GM23338 (cell line): ENCODE data around the gene NPTXR. TPM values are rescaled to one million over a fixed set of nuclear protein-coding genes. Genes with fewer than 3 reads are reported as not detected.

Experiments
- ATAC-seq: fragments of 200-7000 bp; cut with Tn5 transposase; 3 replicates; pipeline ENCODE4 v1.9.1; 2020
- DNase-seq: peaks from one replicate; pipeline ENCODE4 v3.0.0-alpha.2; 2015; ENCODE audit warnings: low spot score
- H2AFZ ChIP-seq: fragments of 200-600 bp; sonication (generic); 2 replicates; pipeline ENCODE4 v1.8.0; 2016; ENCODE audit warnings: antibody characterized with exemption, mild to moderate bottlenecking, moderate library complexity
- H3F3A ChIP-seq: fragments of 200-600 bp; sonication (generic); replicated peaks from 2 replicates; pipeline ENCODE4 v1.8.0; 2017; ENCODE audit warnings: antibody characterized with exemption, mixed run types, low read depth
- H3K27ac ChIP-seq: fragments of 200-600 bp; sonication (generic); 2 replicates; pipeline ENCODE4 v1.6.1; 2016; ENCODE audit warnings: low read depth
- H3K27me3 ChIP-seq: fragments of 200-600 bp; sonication (generic); 2 replicates; pipeline ENCODE4 v1.8.0; 2016; ENCODE audit warnings: mild to moderate bottlenecking, mixed run types, moderate library complexity; ENCODE audit not compliant: insufficient read depth
- H3K36me3 ChIP-seq: fragments of 200-600 bp; sonication (generic); 2 replicates; pipeline ENCODE4 v1.8.0; 2016; ENCODE audit warnings: mild to moderate bottlenecking; ENCODE audit not compliant: insufficient read depth
- H3K4me1 ChIP-seq: fragments of 200-600 bp; sonication (generic); 2 replicates; pipeline ENCODE4 v1.8.0; 2016; ENCODE audit warnings: mild to moderate bottlenecking, moderate library complexity; ENCODE audit not compliant: insufficient read depth
- H3K4me2 ChIP-seq: fragments of 200-600 bp; sonication (generic); 2 replicates; pipeline ENCODE4 v1.7.1; 2017; ENCODE audit warnings: mixed run types
- H3K4me3 ChIP-seq: fragments of 200-600 bp; sonication (generic); 2 replicates; pipeline ENCODE4 v1.6.1; 2016; ENCODE audit warnings: mixed run types
- H3K79me2 ChIP-seq: fragments of 200-600 bp; sonication (generic); replicated peaks from 2 replicates; pipeline ENCODE4 v1.8.0; 2017; ENCODE audit warnings: mild to moderate bottlenecking; ENCODE audit not compliant: insufficient read depth
- H3K9me2 ChIP-seq: fragments of 200-600 bp; sonication (generic); 2 replicates; pipeline ENCODE4 v1.8.0; 2017; ENCODE audit not compliant: insufficient read depth
- H4K20me1 ChIP-seq: fragments of 200-600 bp; sonication (generic); replicated peaks from 2 replicates; pipeline ENCODE4 v1.8.0; 2017; ENCODE audit warnings: mild to moderate bottlenecking; ENCODE audit not compliant: insufficient read depth
- H3K27ac Mint-ChIP-seq: 2 replicates; pipeline ENCODE4 v1.8.0; 2020; ENCODE audit warnings: inconsistent platforms, mild to moderate bottlenecking, moderate library complexity, mixed read lengths
- H3K27me3 Mint-ChIP-seq: 3 replicates; pipeline ENCODE4 v1.8.0; 2022; ENCODE audit warnings: low read depth, mild to moderate bottlenecking, moderate library complexity, mixed read lengths, inconsistent platforms; ENCODE audit not compliant: insufficient read depth, poor library complexity
- H3K36me3 Mint-ChIP-seq: 3 replicates; pipeline ENCODE4 v1.8.0; 2021; ENCODE audit warnings: low read depth, mild to moderate bottlenecking, inconsistent platforms, moderate library complexity, mixed read lengths
- H3K4me1 Mint-ChIP-seq: 3 replicates; pipeline ENCODE4 v1.8.0; 2020; ENCODE audit warnings: mild to moderate bottlenecking, inconsistent platforms, mixed read lengths
- H3K4me3 Mint-ChIP-seq: 3 replicates; pipeline ENCODE4 v1.8.0; 2021; ENCODE audit warnings: moderate library complexity, mild to moderate bottlenecking, inconsistent platforms, mixed read lengths
- H3K9me3 Mint-ChIP-seq: 3 replicates; pipeline ENCODE4 v1.8.0; 2020; ENCODE audit warnings: moderate library complexity, mild to moderate bottlenecking, inconsistent platforms, mixed read lengths
- CREB1 ChIP-seq: fragments of 250-450 bp; sonication (Bioruptor Pico); IDR thresholded peaks from 2 replicates; pipeline ENCODE4 v1.5.0; 2020; ENCODE audit warnings: low read depth, mild to moderate bottlenecking, moderate library complexity
- CTCF ChIP-seq, 2 experiments: fragments of 200-600 bp in 1 of 2; sonication (generic) in 1 of 2; conservative IDR thresholded peaks; 2 replicates each; pipeline versions ENCODE4 v1.5.1 to v1.6.1; 2016 to 2017; ENCODE audit warnings: antibody characterized with exemption in 2 of 2, low read depth in 2 of 2, mild to moderate bottlenecking in 2 of 2, moderate library complexity in 1 of 2
- ETS1 ChIP-seq: IDR thresholded peaks from 2 replicates; pipeline ENCODE4 v1.6.1; 2016; ENCODE audit warnings: antibody characterized with exemption
- EZH2 ChIP-seq: fragments of 200-600 bp; sonication (generic); IDR thresholded peaks from one replicate; pipeline ENCODE4 v1.8.0; 2017; ENCODE audit warnings: antibody characterized with exemption, mild to moderate bottlenecking, low read depth; ENCODE audit not compliant: unreplicated experiment
- EZH2phosphoT487 ChIP-seq: fragments of 200-600 bp; sonication (generic); IDR thresholded peaks from one replicate; pipeline ENCODE4 v1.8.1; 2018; ENCODE audit warnings: antibody characterized with exemption; ENCODE audit not compliant: unreplicated experiment
- JUNB ChIP-seq: IDR thresholded peaks from one replicate; pipeline ENCODE4 v1.6.1; 2016; ENCODE audit warnings: antibody characterized with exemption; ENCODE audit not compliant: unreplicated experiment
- NANOG ChIP-seq: IDR thresholded peaks from 2 replicates; pipeline ENCODE4 v1.6.1; 2016; ENCODE audit warnings: antibody characterized with exemption, borderline replicate concordance
- POLR2AphosphoS5 ChIP-seq: IDR thresholded peaks from 2 replicates; pipeline ENCODE4 v1.6.1; 2016; ENCODE audit warnings: antibody characterized with exemption, low read depth
- STAT1 ChIP-seq: IDR thresholded peaks from one replicate; pipeline ENCODE4 v1.6.1; 2016; ENCODE audit warnings: antibody characterized with exemption; ENCODE audit not compliant: unreplicated experiment
- ZNF114 ChIP-seq: fragments of 250-450 bp; sonication (Bioruptor Pico); IDR thresholded peaks from 2 replicates; pipeline ENCODE4 v1.5.0; 2020; ENCODE audit warnings: mild to moderate bottlenecking, moderate library complexity
- ZNF331 ChIP-seq: fragments of 250-450 bp; sonication (Bioruptor Pico); IDR thresholded peaks from 2 replicates; pipeline ENCODE4 v1.5.0; 2020; ENCODE audit warnings: low read depth, mild to moderate bottlenecking, moderate library complexity
- polyA plus RNA-seq: library from polyadenylated mRNA; unstranded; fragments of >200 nt; fragmentation: Nextera tagmentation; extraction: Ambion mirVana; gene quantifications from 2 replicates; pipeline ENCODE4 v1.2.1, GENCODE V29; 2016
- total RNA-seq: library from RNA; depleted of rRNA; stranded (reverse); fragments of >200 nt; shearing (Covaris generic); gene quantifications from 2 replicates; pipeline ENCODE4 v1.2.3, GENCODE V29; 2014
- TF ChIP-seq, protein P1 (sequence below): IDR thresholded peaks from one replicate; pipeline ENCODE4 v1.6.1; 2018; ENCODE audit warnings: antibody characterized with exemption; ENCODE audit not compliant: unreplicated experiment
- TF ChIP-seq, protein P2 (sequence below): fragments of 250-450 bp; sonication (Bioruptor Pico); IDR thresholded peaks from 2 replicates; pipeline ENCODE4 v1.5.0; 2020; ENCODE audit warnings: mild to moderate bottlenecking, moderate library complexity

The NPTXR gene
- total and polyA plus RNA-seq, 2 experiments from 2014 or later, result 0.89 to 13.4 TPM

GRCh38 chr22:38831166-38831945 is 12.5 kb downstream of the NPTXR start:
- no peaks in the 10 kb centered on the region for H3K27me3 ChIP-seq
- H3K27ac ChIP-seq, result no peak overlapping the region
- H2AFZ ChIP-seq, result no peak overlapping the region
- H3F3A ChIP-seq, result no peaks in the 10 kb centered on the region
- Mint-ChIP-seq H3K4me3 (no peak overlapping the region), H3K9me3 (no peaks in the 10 kb centered on the region; the same call in 2 of the 3 replicates), H3K27ac (no peak overlapping the region), H3K36me3 (no peaks in the 10 kb centered on the region; the same call in 2 of the 3 replicates), H3K4me1 (peaks cover 14% of the 10 kb centered on the region), H3K27me3 (peaks cover 20% of the 10 kb centered on the region)
- ATAC-seq (no peak), DNase-seq (no peak)
- TF ChIP-seq, protein P1, sequence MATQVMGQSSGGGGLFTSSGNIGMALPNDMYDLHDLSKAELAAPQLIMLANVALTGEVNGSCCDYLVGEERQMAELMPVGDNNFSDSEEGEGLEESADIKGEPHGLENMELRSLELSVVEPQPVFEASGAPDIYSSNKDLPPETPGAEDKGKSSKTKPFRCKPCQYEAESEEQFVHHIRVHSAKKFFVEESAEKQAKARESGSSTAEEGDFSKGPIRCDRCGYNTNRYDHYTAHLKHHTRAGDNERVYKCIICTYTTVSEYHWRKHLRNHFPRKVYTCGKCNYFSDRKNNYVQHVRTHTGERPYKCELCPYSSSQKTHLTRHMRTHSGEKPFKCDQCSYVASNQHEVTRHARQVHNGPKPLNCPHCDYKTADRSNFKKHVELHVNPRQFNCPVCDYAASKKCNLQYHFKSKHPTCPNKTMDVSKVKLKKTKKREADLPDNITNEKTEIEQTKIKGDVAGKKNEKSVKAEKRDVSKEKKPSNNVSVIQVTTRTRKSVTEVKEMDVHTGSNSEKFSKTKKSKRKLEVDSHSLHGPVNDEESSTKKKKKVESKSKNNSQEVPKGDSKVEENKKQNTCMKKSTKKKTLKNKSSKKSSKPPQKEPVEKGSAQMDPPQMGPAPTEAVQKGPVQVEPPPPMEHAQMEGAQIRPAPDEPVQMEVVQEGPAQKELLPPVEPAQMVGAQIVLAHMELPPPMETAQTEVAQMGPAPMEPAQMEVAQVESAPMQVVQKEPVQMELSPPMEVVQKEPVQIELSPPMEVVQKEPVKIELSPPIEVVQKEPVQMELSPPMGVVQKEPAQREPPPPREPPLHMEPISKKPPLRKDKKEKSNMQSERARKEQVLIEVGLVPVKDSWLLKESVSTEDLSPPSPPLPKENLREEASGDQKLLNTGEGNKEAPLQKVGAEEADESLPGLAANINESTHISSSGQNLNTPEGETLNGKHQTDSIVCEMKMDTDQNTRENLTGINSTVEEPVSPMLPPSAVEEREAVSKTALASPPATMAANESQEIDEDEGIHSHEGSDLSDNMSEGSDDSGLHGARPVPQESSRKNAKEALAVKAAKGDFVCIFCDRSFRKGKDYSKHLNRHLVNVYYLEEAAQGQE, result no peak
- TF ChIP-seq ZNF114 (CRISPR knock-in tag) (no peak), JUNB (no peak), CTCF (conservative IDR thresholded peaks at IDR 0.05; ENCODE audit: low read depth in 2 of 2) (no peak), EZH2 (no peak), NANOG (no peak), EZH2phosphoT487 (no peak), POLR2AphosphoS5 (no peak), ZNF331 (CRISPR knock-in tag) (no peak), CREB1 (CRISPR knock-in tag) (no peak), STAT1 (no peak), ETS1 (no peak)
- TF ChIP-seq, protein P2, sequence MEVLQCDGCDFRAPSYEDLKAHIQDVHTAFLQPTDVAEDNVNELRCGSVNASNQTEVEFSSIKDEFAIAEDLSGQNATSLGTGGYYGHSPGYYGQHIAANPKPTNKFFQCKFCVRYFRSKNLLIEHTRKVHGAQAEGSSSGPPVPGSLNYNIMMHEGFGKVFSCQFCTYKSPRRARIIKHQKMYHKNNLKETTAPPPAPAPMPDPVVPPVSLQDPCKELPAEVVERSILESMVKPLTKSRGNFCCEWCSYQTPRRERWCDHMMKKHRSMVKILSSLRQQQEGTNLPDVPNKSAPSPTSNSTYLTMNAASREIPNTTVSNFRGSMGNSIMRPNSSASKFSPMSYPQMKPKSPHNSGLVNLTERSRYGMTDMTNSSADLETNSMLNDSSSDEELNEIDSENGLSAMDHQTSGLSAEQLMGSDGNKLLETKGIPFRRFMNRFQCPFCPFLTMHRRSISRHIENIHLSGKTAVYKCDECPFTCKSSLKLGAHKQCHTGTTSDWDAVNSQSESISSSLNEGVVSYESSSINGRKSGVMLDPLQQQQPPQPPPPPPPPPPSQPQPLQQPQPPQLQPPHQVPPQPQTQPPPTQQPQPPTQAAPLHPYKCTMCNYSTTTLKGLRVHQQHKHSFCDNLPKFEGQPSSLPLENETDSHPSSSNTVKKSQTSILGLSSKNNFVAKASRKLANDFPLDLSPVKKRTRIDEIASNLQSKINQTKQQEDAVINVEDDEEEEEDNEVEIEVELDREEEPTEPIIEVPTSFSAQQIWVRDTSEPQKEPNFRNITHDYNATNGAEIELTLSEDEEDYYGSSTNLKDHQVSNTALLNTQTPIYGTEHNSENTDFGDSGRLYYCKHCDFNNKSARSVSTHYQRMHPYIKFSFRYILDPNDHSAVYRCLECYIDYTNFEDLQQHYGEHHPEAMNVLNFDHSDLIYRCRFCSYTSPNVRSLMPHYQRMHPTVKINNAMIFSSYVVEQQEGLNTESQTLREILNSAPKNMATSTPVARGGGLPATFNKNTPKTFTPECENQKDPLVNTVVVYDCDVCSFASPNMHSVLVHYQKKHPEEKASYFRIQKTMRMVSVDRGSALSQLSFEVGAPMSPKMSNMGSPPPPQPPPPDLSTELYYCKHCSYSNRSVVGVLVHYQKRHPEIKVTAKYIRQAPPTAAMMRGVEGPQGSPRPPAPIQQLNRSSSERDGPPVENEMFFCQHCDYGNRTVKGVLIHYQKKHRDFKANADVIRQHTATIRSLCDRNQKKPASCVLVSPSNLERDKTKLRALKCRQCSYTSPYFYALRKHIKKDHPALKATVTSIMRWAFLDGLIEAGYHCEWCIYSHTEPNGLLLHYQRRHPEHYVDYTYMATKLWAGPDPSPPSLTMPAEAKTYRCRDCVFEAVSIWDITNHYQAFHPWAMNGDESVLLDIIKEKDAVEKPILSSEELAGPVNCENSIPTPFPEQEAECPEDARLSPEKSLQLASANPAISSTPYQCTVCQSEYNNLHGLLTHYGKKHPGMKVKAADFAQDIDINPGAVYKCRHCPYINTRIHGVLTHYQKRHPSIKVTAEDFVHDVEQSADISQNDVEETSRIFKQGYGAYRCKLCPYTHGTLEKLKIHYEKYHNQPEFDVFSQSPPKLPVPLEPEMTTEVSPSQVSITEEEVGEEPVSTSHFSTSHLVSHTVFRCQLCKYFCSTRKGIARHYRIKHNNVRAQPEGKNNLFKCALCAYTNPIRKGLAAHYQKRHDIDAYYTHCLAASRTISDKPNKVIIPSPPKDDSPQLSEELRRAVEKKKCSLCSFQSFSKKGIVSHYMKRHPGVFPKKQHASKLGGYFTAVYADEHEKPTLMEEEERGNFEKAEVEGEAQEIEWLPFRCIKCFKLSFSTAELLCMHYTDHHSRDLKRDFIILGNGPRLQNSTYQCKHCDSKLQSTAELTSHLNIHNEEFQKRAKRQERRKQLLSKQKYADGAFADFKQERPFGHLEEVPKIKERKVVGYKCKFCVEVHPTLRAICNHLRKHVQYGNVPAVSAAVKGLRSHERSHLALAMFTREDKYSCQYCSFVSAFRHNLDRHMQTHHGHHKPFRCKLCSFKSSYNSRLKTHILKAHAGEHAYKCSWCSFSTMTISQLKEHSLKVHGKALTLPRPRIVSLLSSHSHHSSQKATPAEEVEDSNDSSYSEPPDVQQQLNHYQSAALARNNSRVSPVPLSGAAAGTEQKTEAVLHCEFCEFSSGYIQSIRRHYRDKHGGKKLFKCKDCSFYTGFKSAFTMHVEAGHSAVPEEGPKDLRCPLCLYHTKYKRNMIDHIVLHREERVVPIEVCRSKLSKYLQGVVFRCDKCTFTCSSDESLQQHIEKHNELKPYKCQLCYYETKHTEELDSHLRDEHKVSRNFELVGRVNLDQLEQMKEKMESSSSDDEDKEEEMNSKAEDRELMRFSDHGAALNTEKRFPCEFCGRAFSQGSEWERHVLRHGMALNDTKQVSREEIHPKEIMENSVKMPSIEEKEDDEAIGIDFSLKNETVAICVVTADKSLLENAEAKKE (CRISPR knock-in tag), result no peak
- H3K79me2 ChIP-seq, result no peaks in the 10 kb centered on the region
- H3K4me2 ChIP-seq, result no peak overlapping the region
- no peaks in the 10 kb centered on the region for H3K36me3 ChIP-seq
- peaks cover 11% of the 10 kb centered on the region for H3K4me1 ChIP-seq
- no peaks in the 10 kb centered on the region for H3K9me2 ChIP-seq
- no peak overlapping the region for H3K4me3 ChIP-seq
- H4K20me1 ChIP-seq, result no peaks in the 10 kb centered on the region
